ENCODE measurements around the gene ZNF385B.
"Not testable (repeated sequence)": the region's sequence is repeated elsewhere in the genome, so short reads cannot be mapped to it uniquely, and the experiment has no call there.

ZNF385B gene

DNA sequence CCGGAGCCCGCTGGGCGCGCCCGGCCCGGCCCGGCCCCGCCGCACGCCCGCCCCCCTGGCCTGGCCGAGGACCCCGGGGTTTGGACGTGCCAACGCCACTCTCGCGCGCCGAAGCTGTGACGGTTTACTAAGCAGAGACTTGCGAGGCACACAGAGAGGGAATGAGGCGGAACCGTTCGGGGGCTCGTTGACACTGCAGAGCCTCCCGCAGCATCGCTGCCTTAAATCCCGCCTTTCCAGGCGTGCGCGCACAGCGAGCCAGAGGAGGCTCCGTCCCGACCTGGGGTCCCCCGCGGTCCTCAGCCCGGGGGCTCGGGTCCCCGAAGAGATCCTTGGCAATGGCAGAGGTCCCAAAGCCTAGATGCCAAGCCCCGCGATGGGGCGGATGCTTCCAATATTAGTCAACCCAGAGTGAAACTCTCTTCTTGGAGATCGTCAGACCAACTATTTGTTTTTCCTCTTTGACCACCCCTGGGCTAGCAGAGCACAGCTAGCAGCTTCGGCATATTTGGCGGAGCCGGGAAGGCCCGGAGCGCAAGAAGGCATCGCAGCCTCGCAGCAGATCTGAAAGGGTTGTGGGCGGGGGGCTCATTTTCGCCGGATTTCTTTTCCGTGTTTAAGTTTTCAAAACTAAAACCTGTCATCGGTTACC is at the start of gene ZNF385B:
Gene ZNF385B, minus strand, starts transcription at position 197 of the 652 bp plus-strand sequence.
- DNase-seq (ENCODE audit: low spot score), result no peak

DNA sequence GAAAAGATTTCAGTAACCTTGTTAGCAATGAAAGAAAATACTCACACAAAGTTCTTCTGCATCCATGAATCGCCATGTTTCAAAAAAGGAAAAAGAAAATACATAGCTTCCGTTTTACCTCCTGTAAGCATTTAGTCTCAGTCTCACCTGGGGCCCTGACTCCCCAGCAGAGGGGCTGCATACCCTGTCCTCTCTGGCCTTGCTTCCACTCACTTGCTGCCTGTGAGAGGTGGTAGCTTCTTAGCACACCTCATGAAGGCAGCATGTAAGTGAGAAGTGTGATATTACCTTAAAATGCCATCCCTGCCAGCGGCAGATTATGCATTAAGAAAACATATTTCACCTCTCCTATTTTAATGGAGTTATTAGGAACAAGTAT is 49.3 kb upstream of the ZNF385B start:
- DNase-seq (ENCODE audit: low spot score), result no peak

DNA sequence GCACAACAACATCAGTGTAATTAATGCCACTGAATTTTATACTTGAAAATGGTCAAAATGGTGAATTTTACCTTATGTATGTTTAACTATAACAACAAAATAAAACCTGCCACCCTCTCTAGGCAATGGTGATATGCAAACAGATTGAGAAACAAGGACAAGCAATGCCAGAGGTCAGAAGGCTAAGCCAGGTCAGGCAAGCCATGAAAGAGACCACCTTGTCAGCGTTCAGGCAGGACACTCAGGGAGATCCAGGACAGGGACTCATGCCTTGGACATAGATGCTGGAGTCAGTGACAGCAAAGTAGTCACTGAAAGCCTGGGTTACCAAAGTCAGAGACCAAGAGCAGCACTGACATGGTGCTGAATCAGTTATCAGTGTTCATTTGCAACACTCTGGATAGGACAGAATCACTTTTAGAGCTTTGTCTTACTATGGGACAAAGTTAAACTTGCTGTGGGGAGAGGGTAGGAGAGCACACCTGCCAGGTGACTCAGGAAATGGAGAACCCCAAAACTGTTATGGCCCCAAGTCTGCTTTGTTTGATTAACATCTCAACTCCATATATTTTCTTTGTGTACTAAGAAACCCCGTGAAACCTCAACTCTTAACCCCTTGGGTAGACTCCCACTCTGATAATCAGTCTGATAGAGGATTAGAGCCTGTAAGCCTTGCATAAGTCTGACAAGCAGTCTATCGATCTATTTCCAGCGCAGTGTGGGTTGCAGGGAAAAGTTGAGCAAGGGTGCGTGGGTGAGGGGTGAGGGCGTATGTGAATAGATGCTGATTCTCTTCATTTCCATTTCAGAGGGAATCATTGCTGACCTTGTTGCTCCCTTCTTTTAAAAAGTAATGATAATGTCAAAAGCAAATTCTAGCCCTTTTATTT is 48.7 kb upstream of the ZNF385B start:
- DNase-seq (ENCODE audit: low spot score), result no peak

DNA sequence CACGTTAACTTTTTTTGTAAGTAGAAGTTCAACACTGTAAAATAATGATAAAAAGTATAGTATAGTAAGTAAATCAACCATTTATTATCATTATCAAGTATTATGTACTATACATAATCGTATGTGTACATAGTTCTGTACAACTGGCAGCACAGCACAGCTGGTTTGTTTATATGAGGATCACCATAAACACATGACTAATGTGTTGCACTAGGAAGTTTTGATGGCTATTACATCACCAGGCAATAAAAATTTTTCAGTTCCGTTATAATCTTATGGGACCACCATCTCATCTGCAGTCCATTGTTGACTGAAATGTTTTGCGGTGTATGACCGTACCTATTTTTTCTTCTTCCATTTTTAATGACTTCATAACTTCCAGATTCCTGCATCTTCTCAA is 39.2 kb upstream of the ZNF385B start:
- no peak for DNase-seq (ENCODE audit: low spot score)

DNA sequence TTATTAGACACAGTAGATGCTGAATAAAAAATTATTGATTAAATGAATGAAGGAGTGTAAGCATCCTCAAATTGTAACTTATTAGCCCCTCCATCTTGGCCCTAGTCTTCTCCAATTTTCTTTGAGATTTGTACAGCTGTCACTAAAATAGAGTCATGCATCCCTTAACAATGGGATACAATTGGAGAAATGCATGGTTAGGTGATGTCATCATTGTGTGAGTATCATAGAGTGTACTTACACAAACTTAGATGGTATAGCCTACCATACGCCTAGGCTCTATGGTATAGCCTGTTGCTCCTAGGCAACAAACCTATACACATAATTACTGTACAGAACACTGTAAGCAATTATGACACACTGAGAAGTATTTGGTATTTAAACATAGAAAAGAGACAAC is 38.3 kb upstream of the ZNF385B start:
- DNase-seq (ENCODE audit: low spot score), result no peak

DNA sequence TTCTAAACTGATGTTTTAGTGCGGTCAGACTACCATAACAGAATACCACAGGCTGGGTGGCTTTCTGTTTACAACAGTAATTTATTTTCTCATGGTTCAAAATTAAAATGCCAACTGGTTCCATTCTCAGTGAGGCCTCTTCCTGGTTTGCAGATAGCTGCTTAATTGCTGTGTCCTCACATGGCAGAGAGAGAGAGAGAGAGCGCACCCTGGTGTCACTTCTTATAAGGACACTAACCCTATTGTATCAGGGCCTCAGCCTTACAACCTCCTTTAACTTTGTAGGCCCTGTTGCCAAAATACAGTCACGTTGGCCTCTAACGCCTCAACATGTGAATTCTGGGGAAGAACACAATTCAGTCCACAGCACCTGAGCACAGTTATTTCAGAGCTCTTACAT is 37.5 kb upstream of the ZNF385B start:
- DNase-seq (ENCODE audit: low spot score), result peak; percentile 21

DNA sequence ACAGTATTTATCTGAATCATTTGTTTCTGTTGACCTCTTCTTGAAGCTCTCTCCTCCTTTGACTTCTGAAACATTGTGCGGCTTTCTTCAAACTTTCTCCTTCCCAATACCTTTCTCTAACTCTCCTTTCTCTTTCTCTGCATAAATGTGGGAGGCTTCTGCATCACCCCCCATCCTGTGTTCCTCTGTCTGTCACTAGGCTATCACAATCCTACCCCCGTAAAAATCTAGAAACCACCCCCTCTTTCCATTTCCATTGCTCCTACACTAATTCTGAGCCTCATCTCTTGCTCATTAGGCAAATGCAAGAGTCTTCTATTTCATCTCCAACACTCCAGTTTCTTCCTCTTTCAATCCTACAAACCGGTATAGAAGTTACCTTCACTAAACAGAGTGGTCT is 32.2 kb upstream of the ZNF385B start:
- DNase-seq (ENCODE audit: low spot score), result no peak

DNA sequence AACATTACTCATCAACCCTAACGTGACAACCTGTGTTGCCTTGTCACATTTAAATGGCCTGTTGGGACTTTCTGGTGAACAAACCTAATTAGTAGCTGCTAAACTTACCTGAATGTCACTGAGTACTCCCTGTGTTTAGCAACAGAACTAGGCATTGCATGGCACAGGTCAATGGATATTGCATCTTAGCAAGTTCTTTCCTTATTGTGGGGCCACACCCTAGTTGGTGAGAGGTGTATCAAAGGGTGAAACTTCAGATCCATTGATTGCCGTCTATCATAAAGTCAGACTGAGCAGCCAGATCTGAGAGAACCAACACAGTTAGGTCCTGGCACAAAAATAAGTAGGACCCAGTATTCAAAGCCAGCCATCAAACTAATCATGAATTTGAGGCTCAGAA is 29.8 kb upstream of the ZNF385B start:
- DNase-seq (ENCODE audit: low spot score), result no peak

DNA sequence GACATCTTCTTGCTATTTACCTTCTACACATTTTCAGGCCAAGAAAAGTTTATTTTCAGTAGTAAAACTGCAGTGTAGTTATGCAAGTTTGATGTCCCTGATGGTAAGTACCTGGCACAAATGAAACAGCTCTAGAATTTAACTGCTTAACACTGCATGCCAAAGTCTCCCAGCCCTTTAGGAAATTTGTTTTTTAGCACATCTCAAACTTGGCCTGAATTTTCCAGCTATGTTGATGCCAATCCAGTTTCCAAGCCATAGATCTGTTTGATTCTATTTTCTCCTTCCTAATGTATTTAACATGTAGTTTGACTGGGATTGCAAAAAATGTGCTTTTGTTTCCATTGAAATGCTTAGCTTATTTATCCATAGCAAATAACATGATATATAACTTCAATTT is 29.3 kb upstream of the ZNF385B start:
- no peak for DNase-seq (ENCODE audit: low spot score)

DNA sequence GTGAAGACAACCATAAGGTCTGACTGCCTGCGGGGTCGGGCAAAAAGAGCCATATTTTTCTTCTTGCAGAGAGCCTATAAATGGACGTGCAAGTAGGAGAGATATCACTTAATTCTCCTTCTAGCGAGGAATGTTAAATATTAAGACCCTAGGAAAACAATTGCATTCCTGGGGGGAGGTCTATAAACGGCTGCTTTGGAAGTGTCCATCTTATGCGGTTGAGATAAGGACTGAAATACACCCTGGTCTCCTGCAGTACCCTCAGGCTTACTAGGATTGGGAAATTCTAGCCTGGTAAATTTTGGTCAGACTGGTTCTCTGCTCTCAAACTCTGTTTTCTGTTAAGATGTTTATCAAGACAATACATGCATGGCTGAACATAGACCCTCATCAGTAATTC is 27.2 kb upstream of the ZNF385B start:
- DNase-seq (ENCODE audit: low spot score), result not testable (repeated sequence)

DNA sequence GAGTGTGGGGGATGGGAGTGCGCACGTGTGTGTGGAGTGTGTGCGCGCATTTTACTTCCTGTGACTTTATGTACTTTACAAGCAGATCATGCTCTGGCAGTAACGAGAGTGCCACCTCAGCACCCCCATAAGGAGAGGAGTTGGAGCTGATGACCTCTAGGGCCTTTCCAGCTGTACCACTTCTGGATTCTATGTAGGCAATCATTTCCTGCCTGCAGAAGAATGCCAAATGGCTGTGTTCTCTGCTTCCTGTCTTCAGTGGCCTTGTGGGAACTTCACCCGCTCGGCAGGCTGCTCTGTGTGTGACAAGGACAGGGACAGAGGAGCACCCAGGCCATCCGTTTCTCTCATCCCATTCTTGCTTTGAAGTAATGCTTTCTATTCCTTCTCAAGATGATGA is 22.8 kb upstream of the ZNF385B start:
- no peak for DNase-seq (ENCODE audit: low spot score)

DNA sequence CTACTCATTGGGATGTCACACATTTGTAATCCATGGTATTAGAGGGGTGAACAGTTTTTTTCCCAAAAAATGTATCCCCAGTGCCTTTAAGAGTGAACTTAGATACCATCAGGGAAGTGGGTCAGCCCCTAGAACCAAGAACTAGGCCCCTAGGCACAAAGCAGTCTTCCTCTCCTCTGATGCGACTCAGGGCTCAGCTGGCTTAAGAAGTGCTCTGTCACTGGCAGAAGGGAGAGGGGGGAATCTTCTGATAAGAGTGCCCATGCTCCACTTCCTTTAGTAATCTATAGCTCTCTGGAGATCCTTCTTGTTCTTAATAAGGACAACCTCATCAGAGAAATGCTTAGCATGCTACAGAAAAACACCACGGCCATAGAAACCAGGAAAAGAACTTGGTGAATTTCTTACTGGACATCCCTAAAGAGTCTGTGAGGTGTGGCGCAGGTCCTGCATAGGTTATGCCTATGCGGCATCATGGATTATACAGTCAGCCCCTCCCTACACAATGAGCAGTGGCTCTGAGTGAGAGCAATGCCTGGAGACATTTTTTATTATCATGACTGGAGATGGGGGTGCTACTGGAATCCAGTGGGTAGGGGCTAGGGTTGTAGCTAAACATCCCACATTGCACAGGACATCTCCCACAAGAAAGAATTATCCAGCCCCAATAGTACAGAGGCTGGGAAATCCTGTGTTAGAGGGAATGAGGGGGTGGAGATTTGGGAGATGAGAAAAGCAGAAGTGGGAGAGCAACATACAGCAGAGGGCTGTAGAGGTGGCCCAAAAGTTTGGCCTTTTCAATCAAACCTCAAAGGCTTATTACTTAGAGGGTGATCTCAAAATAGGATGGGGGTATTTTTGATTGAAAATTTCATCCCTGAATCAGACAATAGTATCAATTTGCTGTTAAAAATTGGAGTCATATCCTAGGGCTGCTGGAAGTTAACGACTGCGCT is 21.7 kb upstream of the ZNF385B start:
- no peak for DNase-seq (ENCODE audit: low spot score)

DNA sequence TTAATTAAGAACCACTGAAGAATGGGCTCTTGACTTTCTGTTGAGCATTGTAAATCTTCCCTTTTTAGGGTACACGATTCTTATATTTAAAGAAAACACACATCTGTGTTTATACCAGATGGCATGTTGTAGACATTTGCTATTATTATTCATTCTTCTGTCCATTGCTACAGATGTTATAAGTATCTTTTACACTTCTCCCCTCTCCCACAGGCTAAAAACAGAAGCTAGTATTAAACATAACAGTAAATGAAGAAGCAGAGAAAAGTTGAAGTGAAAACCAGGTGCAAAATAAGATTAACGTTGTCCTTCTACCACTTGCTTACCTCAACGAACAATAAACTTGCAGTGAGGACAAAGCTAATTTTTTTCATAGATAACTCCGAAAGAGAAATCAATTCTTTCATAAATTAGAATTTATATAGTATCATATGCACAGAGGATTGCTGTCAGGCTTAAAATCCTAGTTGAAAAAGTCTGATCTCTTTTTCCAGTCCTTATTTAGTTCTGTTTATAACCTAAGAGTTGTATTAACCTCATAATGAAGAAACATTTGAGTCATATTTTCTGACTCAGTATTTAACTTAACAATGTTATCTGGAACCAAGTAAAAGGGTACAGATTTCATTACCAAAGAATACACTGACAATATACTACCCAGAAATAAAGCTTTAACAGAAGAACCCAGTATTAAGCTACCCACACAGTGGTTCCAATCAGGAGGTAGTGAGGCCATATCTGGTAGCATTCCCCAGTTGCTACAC is 16.4 kb upstream of the ZNF385B start:
- no peak for DNase-seq (ENCODE audit: low spot score)

DNA sequence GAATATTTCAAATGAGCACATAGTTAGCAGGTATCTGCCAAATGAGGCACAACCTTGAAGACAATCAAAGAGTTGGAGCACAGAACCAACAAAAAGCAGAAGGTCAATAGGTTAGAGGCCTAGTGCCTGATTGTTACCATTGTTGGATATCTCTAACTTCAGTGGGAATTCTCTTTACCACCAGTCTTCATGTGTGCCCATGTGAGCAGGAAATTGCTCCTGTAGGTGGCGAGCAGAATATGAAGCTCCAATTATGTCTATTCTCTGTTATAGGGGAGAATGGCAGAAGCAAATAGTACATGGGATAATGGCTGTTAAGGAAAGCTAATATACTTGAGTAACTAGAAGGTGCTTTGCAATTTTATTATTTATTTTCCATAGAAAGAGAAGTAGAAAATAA is 14.9 kb upstream of the ZNF385B start:
- DNase-seq (ENCODE audit: low spot score), result no peak

DNA sequence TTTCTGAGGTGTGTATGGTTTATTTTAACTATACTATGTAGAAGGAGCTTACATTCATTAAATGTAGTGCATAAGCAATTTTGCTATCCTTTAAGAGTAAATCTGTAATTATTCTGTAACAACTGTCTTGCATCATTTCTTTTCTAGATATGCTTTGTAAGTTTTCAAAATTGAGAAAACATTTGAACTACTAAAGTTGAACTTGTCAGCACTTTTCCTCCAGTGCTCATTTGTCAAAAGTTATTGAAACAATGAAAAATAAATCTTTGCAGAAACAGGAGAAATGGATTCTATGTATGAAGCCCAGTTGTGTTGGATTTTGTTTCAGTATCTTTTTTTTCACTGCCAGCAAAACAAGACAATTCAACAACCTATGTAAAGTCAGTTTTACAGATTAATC is 14.5 kb upstream of the ZNF385B start:
- DNase-seq (ENCODE audit: low spot score), result no peak

DNA sequence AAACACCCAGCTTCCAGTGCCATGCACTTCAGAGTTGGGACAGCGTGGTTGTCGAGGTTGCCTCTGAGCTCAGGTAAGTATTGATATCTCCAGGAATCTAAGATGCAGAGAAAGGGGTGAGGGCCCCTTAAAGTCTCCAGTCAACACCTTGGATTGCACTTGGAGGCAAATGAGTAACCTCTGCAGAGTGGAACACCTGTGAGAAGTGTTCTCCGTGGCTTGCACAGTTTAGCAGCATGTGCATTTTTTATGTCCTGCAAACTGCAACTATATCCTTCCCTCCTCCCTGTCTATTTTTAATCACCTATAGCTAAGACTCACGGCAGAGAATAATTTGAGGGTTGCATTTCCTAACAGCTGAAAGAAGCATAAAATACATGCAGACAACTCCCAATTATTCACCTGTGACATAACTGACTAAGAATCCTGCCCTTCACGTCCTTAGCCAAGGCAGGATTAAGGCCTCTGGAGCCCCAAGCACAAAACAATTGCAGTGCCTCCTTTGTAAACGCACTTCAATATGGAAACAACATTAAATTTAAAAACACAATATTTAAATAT is 1.6 kb upstream of the ZNF385B start:
- DNase-seq (ENCODE audit: low spot score), result no peak

DNA sequence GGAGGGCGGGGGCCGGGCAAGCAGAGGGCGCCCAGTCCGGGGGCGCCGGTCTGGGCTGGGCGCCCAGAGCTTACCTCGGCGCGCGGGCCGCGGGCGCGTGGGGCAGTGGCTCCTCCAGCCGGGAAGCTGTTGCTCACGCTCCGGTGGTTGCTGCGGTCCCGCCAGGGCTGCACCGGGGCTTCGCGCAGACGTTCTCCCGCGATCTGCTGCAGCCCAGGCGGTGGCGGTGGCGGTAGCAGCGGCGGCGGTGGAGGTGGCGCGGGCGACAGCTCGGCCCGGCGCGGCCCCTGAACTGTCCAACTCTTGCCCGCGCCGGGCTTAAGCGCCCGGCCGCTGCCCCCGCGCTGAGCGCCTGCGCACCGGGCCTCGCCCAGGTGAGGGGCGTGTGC is 391 bp downstream of the ZNF385B start:
- no peak for DNase-seq (ENCODE audit: low spot score)

DNA sequence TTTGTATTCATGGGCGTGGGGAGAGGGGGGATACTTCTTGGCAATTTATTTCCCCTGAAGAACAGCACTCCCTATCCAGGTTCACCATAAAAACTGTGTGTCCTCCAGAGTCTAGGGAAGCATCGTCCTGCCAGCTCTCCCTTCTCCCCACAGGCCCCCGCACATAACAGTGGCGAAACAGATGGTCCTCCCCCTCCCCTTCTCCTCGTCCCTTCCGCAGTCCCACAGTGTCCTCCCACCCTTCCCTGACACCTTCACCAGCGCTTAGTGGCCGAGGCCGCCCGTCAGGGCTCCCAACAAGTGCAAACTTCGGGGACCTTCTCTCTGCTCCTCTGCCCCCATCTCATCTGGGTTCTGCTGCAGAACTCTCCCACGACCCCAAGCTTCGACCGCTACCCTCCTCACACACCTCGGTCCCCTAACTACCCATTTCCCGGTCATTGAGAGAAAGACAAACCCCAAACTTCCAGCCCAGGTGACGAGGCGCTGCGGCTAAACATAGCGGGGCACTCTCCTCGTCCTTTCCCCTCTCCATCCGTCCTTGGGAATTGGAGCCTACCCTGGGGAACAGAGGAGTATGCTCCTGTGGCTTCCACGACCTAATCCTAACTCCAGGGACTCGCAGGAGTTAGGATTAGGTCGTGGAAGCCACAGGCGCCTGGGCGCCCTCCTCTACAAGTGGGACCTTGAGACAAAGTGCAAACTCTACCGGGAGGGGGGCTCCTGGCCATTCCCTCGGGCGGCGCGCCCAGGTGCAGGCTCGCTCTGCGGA is 971 bp downstream of the ZNF385B start:
- DNase-seq (ENCODE audit: low spot score), result no peak

DNA sequence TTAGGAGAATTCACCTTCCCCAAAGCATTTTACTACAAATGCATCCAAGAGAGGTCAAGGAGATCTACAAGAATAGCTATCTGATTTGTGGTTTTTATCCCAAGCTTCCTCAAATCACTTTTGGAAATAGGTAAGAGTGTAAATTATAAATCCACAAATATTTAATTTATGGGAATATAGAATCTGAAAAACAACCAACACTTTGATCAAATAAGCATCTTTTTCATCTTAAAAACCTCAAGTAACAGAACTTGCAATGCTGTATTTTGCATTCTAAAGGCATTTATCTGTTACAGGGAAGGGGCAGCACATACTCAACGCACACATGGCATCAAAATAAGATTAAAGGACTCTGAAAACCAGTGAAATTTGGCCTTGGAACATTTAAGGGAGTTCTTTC is 1.9 kb downstream of the ZNF385B start:
- no peak for DNase-seq (ENCODE audit: low spot score)

DNA sequence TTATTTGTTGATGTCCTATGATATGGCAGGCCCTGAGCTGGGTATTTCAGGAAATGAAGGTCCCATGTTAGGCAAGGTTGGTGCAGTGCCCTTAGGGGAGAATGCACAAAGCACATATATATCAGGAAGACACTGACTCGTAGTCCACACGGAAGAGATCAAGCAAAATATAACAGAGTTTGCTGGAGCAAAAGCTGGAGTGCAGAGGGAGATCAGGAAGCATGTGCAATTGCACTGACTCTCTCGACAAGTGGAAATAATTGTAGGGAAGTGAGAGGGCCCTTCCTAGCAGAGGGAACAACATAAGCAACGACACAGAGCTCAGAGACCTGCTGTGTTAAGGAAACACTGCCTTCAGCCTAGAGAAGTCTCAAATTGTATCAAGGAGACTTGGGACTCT is 4.2 kb downstream of the ZNF385B start:
- DNase-seq (ENCODE audit: low spot score), result no peak

DNA sequence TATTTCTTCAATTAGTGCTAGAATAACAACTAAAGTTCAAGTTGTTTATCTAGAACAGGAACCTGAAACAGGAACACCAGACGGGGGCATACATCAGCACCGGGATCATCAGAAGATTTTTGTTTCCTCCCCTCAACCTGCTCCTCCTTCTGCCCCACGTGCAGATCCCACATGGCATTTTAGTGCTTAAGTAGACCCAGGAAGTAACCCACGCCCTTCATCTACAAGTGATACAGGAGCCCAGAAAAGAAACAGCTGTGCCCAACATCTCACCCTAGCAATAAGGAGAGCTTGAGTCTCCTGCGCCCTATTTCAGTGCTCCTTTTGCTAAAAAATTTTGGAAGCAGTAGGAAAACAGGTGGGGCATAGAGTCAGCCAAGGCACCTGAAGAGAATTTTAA is 5.2 kb downstream of the ZNF385B start:
- no peak for DNase-seq (ENCODE audit: low spot score)

All from kidney capillary endothelial cell (primary cell).